Activated naive CD8-positive, alpha-beta T cell treated with anti-CD3 and anti-CD28 coated beads, Interleukin-2, amount 10 ng/mL, durations not matched to agents 7 days and 5 days (primary cell): Measurements from ENCODE around the gene SET. TPM values are rescaled to one million over a fixed set of nuclear protein-coding genes. Genes with fewer than 3 reads are reported as not detected.

Experiments
- ATAC-seq: fragments of 150-1000 bp; cut with Tn5 transposase; one replicate; pipeline ENCODE4 v1.10.0; 2021; ENCODE audit warnings: low read depth, moderate library complexity
- POLR2A ChIA-PET: fragments of 350-600 bp; sonication (Branson Sonifier 250); formaldehyde crosslinking; loops from one replicate; lab custom pipeline; 2021; ENCODE audit warnings: antibody characterized with exemption; lab: Charles Lee
- DNase-seq: peaks from one replicate; pipeline ENCODE4 v3.0.0; 2021
- H3K27ac Mint-ChIP-seq: one replicate; pipeline ENCODE4 v1.8.0; 2022; ENCODE audit warnings: mild to moderate bottlenecking, mixed read lengths
- H3K27me3 Mint-ChIP-seq: one replicate; pipeline ENCODE4 v1.8.0; 2022; ENCODE audit warnings: mild to moderate bottlenecking, moderate library complexity, mixed read lengths
- H3K36me3 Mint-ChIP-seq: one replicate; pipeline ENCODE4 v1.8.0; 2021; ENCODE audit warnings: mild to moderate bottlenecking, mixed read lengths
- H3K4me1 Mint-ChIP-seq: one replicate; pipeline ENCODE4 v1.8.0; 2021; ENCODE audit warnings: mixed read lengths
- H3K4me3 Mint-ChIP-seq: one replicate; pipeline ENCODE4 v1.8.0; 2022; ENCODE audit warnings: mild to moderate bottlenecking, moderate library complexity, mixed read lengths
- H3K9me3 Mint-ChIP-seq: one replicate; pipeline ENCODE4 v1.8.0; 2021; ENCODE audit warnings: mixed read lengths
- total RNA-seq, 2 experiments: library from RNA; stranded (reverse); gene quantifications; one replicate each; pipeline ENCODE4 v1.2.3, GENCODE V29; 2021

SET gene
- total RNA-seq, 2 experiments from 2014 or later, result 411 to 415 TPM

- Mint-ChIP-seq H3K27me3 (no peaks in the 10 kb centered on the region), H3K9me3 (no peaks in the 10 kb centered on the region), H3K27ac (no peak overlapping the region), H3K4me1 (no peaks in the 10 kb centered on the region), H3K4me3 (no peak overlapping the region), H3K36me3 (no peaks in the 10 kb centered on the region)
- ATAC-seq (no peak), DNase-seq (no peak)
- POLR2A ChIA-PET, result no interaction called here
Measured at GRCh38 chr9:128669786-128670185, 19.2 kb upstream of the SET start.

- Mint-ChIP-seq H3K27ac (no peak overlapping the region), H3K9me3 (no peaks in the 10 kb centered on the region), H3K36me3 (peaks cover 7% of the 10 kb centered on the region), H3K4me3 (no peak overlapping the region), H3K4me1 (no peaks in the 10 kb centered on the region), H3K27me3 (no peaks in the 10 kb centered on the region)
- POLR2A ChIA-PET, result interaction anchor here (1.0 to 1.6 kb wide), 3 partner anchors 9 to 14 kb away, joined by 3 to 7 read pairs (median 7); partner anchors contain the start of gene SET
- ATAC-seq (no peak), DNase-seq (no peak)
Measured at GRCh38 chr9:128675382-128675781, 13.6 kb upstream of the SET start.

- no peaks in the 10 kb centered on the region for H3K9me3 Mint-ChIP-seq
- H3K36me3 Mint-ChIP-seq, result peaks cover 11% of the 10 kb centered on the region
- POLR2A ChIA-PET, result interaction anchor here (1.2 kb wide), 1 partner anchor 12 kb away, joined by 3 read pairs; the partner anchor contains the start of gene SET
- no peaks in the 10 kb centered on the region for H3K27me3 Mint-ChIP-seq
- no peak for DNase-seq
- peaks cover 3% of the 10 kb centered on the region for H3K4me1 Mint-ChIP-seq
- no peak overlapping the region for H3K27ac Mint-ChIP-seq
- ATAC-seq, result no peak
- no peak overlapping the region for H3K4me3 Mint-ChIP-seq
Measured at GRCh38 chr9:128677794-128678193, 11.2 kb upstream of the SET start.

GRCh38 chr9:128683340-128684064, 5.5 kb upstream of the SET start:
- peak overlapping the region; percentile 100 for H3K4me3 Mint-ChIP-seq
- H3K36me3 Mint-ChIP-seq, result peaks cover 8% of the 10 kb centered on the region
- H3K27me3 Mint-ChIP-seq, result no peaks in the 10 kb centered on the region
- peaks cover 44% of the 10 kb centered on the region for H3K4me1 Mint-ChIP-seq
- no peaks in the 10 kb centered on the region for H3K9me3 Mint-ChIP-seq
- peak overlapping the region; percentile 99 for H3K27ac Mint-ChIP-seq
- ATAC-seq (no peak), DNase-seq (no peak)
- POLR2A ChIA-PET, result interaction anchor here (0.6 to 2.9 kb wide), 18 partner anchors 8 to 199 kb away, joined by 3 to 15 read pairs (median 5); partner anchors contain the start of genes DYNC2I2, ENDOG, PKN3 and SPTAN1

- Mint-ChIP-seq H3K9me3 (no peaks in the 10 kb centered on the region), H3K4me3 (peak overlapping the region; percentile 100), H3K36me3 (peaks cover 8% of the 10 kb centered on the region), H3K27ac (peak overlapping the region; percentile 99), H3K4me1 (peaks cover 44% of the 10 kb centered on the region), H3K27me3 (no peaks in the 10 kb centered on the region)
- no peak for DNase-seq
- POLR2A ChIA-PET, result interaction anchor here (0.6 to 2.9 kb wide), 17 partner anchors 8 to 198 kb away, joined by 3 to 15 read pairs (median 5); partner anchors contain the start of genes DYNC2I2, ENDOG, PKN3 and SPTAN1
- no peak for ATAC-seq
Measured at GRCh38 chr9:128684065-128684324, 5.0 kb upstream of the SET start.

GRCh38 chr9:128684325-128685199, 4.5 kb upstream of the SET start:
- DNase-seq, result peak; percentile 76
- ATAC-seq, result peak; percentile 50
- Mint-ChIP-seq H3K4me1 (peaks cover 44% of the 10 kb centered on the region), H3K36me3 (peaks cover 7% of the 10 kb centered on the region), H3K27me3 (no peaks in the 10 kb centered on the region), H3K9me3 (no peaks in the 10 kb centered on the region), H3K4me3 (peak overlapping the region; percentile 100), H3K27ac (peak overlapping the region; percentile 99)
- POLR2A ChIA-PET, result interaction anchor here (0.6 to 2.9 kb wide), 19 partner anchors 8 to 198 kb away, joined by 3 to 15 read pairs (median 5); partner anchors contain the start of genes DYNC2I2, ENDOG, PKN3 and SPTAN1

- peak; percentile 53 for DNase-seq
- H3K27ac Mint-ChIP-seq, result peak overlapping the region; percentile 99
- peaks cover 47% of the 10 kb centered on the region for H3K4me1 Mint-ChIP-seq
- no peaks in the 10 kb centered on the region for H3K27me3 Mint-ChIP-seq
- peak; percentile 15 for ATAC-seq
- H3K36me3 Mint-ChIP-seq, result peaks cover 11% of the 10 kb centered on the region
- no peaks in the 10 kb centered on the region for H3K9me3 Mint-ChIP-seq
- POLR2A ChIA-PET, result interaction anchor here (0.6 to 2.9 kb wide), 2 partner anchors 25 to 28 kb away, joined by 4 to 15 read pairs; partner anchors contain the start of gene DYNC2I2
- peak overlapping the region; percentile 100 for H3K4me3 Mint-ChIP-seq
Measured at GRCh38 chr9:128685636-128686489, 3.2 kb upstream of the SET start.

GRCh38 chr9:128687453-128687852, 1.6 kb upstream of the SET start:
- Mint-ChIP-seq H3K27ac (peak overlapping the region; percentile 63), H3K27me3 (no peaks in the 10 kb centered on the region), H3K36me3 (peaks cover 17% of the 10 kb centered on the region), H3K9me3 (no peaks in the 10 kb centered on the region), H3K4me1 (peaks cover 54% of the 10 kb centered on the region), H3K4me3 (peak overlapping the region; percentile 40)
- DNase-seq, result no peak
- ATAC-seq, result no peak
- POLR2A ChIA-PET, result interaction anchor here (0.7 to 2.3 kb wide), 3 partner anchors 10 to 713 kb away, joined by 3 to 10 read pairs (median 4); partner anchors contain the start of gene DYNC2I2

- Mint-ChIP-seq H3K9me3 (no peaks in the 10 kb centered on the region), H3K27ac (peak overlapping the region; percentile 47), H3K4me1 (peaks cover 56% of the 10 kb centered on the region), H3K27me3 (no peaks in the 10 kb centered on the region), H3K36me3 (peaks cover 23% of the 10 kb centered on the region), H3K4me3 (peak overlapping the region; percentile 61)
- DNase-seq (no peak), ATAC-seq (peak; percentile 2)
- POLR2A ChIA-PET, result interaction anchor here (0.5 to 2.5 kb wide), 16 partner anchors 8 to 184 kb away, joined by 3 to 13 read pairs (median 5); partner anchors contain the start of genes DYNC2I2, ENDOG, GLE1 and PKN3
Measured at GRCh38 chr9:128689293-128689774, 312 bp downstream of the SET start.

- H3K27ac Mint-ChIP-seq, result peak overlapping the region; percentile 99
- POLR2A ChIA-PET, result interaction anchor here (0.6 to 2.5 kb wide), 18 partner anchors 7 to 331 kb away, joined by 3 to 13 read pairs (median 4); partner anchors contain the start of genes DYNC2I2, ENDOG, GLE1 and PKN3
Measured at GRCh38 chr9:128689820-128690683, 1.0 kb downstream of the SET start.

GRCh38 chr9:128690684-128691034, 1.6 kb downstream of the SET start:
- POLR2A ChIA-PET, result interaction anchor here (0.5 to 2.5 kb wide), 11 partner anchors 9 to 331 kb away, joined by 3 to 13 read pairs (median 5); partner anchors contain the start of genes ENDOG, PKN3 and ZDHHC12
- Mint-ChIP-seq H3K9me3 (no peaks in the 10 kb centered on the region), H3K4me1 (peaks cover 45% of the 10 kb centered on the region), H3K36me3 (peaks cover 27% of the 10 kb centered on the region), H3K27me3 (no peaks in the 10 kb centered on the region), H3K4me3 (peak overlapping the region; percentile 100), H3K27ac (peak overlapping the region; percentile 99)
- DNase-seq (no peak), ATAC-seq (no peak)

More at GRCh38 chr9:128689820-128690683, 1.0 kb downstream of the SET start:
- H3K9me3 Mint-ChIP-seq, result no peaks in the 10 kb centered on the region
- H3K27me3 Mint-ChIP-seq, result no peaks in the 10 kb centered on the region
- DNase-seq (peak; percentile 64), ATAC-seq (no peak)
- peak overlapping the region; percentile 100 for H3K4me3 Mint-ChIP-seq
- peaks cover 26% of the 10 kb centered on the region for H3K36me3 Mint-ChIP-seq
- peaks cover 50% of the 10 kb centered on the region for H3K4me1 Mint-ChIP-seq
